Mucosa of descending colon (tissue), 3 donors: Measurements from ENCODE around the gene ZNG1F. TPM values are rescaled to one million over a fixed set of nuclear protein-coding genes. Genes with fewer than 3 reads are reported as not detected.
A peak's percentile ranks its signal among the peaks of the same experiment; 100 is the strongest.
"Not testable (repeated sequence)": the region's sequence is repeated elsewhere in the genome, so short reads cannot be mapped to it uniquely, and the experiment has no call there.

ENCODE experiments used
- ATAC-seq: fragments of 200-7000 bp; cut with Tn5 transposase; one replicate; pipeline ENCODE4 v1.9.1; 2020; ENCODE audit warnings: mild to moderate bottlenecking, moderate library complexity
- DNase-seq, 3 donors: peaks; one replicate each; pipeline ENCODE4 v3.0.0-alpha.2; 2020
- H3K36me3 ChIP-seq: fragments of 200-600 bp; one replicate; pipeline ENCODE4 v1.8.0; 2021; ENCODE audit warnings: low read depth, mild to moderate bottlenecking
- H3K4me1 ChIP-seq: fragments of 200-600 bp; one replicate; pipeline ENCODE4 v1.8.0; 2021; ENCODE audit warnings: low read depth, mild to moderate bottlenecking
- H3K4me3 ChIP-seq: fragments of 200-600 bp; one replicate; pipeline ENCODE4 v1.8.0; 2021; ENCODE audit warnings: mild to moderate bottlenecking
- H3K9me3 ChIP-seq: fragments of 200-600 bp; one replicate; pipeline ENCODE4 v1.8.0; 2021; ENCODE audit warnings: mild to moderate bottlenecking
- intact Hi-C, 2 donors: fragments of 100-400 bp; cut with DNase I in 1 of 2; cut with micrococcal nuclease in 1 of 2; formaldehyde crosslinking; loops; one replicate each; pipeline versions ENCODE4 v1.11.0 to v1.11.1; 2022; cut with DNase I, micrococcal nuclease
- long read RNA-seq, 2 donors: library from polyadenylated mRNA; unstranded; transcript quantifications; one replicate each; pipeline ENCODE4 v2.0.0, GENCODE V29; 2019 to 2021
- total RNA-seq, 3 donors: library from RNA; stranded (reverse); fragmentation: NEBNext Ultra II Directional in 2 of 3; extraction: Animal tissue kit (Norgen Biotek cat#: 25700) in 2 of 3; gene quantifications; one replicate each; pipeline versions ENCODE4 v1.2.1 to v1.2.4, GENCODE V29; 2021 to 2023
- TF ChIP-seq, protein P1 (sequence below): fragments of 200-600 bp; IDR thresholded peaks from one replicate; pipeline ENCODE4 v1.8.0; 2022; ENCODE audit warnings: antibody characterized with exemption, mild to moderate bottlenecking
- donor health status: DM: no; HTN: no; CAD: no; lungs with moderate emphysema.
- donor health status: DM: no; HTN: no; CAD: no.
- donor health status: DM: no; HTN: yes; CAD: no.

The ZNG1F gene
- total RNA-seq: 10 to 100 TPM in 2 of 3 donors, 1 to 10 TPM in 1; 7.4 to 14.2 (median 10.8) TPM
- long read RNA-seq, donor 1, partial matches to known transcripts: 9 of 15 reads
- long read RNA-seq, donor 1, other reads (novel, unspliced or antisense): 6 of 15 reads
- long read RNA-seq, donor 2, partial matches to known transcripts: 10 of 16 reads
- long read RNA-seq, donor 2, other reads (novel, unspliced or antisense): 6 of 16 reads

DNA sequence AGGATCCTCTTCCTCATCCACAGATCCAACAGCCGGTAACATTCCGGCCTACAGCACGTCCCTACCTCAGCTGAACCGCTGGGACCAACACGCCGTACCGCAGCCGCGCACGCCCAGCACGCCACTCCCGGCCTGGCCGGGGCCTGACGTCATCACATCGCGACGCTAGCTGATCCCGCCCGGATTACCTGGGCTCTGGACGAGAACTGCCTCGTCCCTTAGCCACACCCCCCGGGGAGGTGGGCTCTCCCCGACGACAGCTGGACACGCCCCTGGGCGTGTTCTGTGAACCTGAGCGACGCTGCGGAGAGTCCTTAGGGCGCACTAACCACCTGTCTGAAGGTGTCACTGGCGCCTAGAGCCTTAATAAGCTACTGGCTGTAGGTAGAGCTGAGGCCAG is at the start of gene ZNG1F:
Gene ZNG1F (minus strand): TSS at position 101 of the 400 bp plus-strand sequence. CDS start 59 bp downstream, at position 42.
- intact Hi-C loops, H3K36me3 ChIP-seq, ATAC-seq, H3K4me1 ChIP-seq, DNase-seq, H3K4me3 ChIP-seq, H3K9me3 ChIP-seq: not testable (repeated sequence)

DNA sequence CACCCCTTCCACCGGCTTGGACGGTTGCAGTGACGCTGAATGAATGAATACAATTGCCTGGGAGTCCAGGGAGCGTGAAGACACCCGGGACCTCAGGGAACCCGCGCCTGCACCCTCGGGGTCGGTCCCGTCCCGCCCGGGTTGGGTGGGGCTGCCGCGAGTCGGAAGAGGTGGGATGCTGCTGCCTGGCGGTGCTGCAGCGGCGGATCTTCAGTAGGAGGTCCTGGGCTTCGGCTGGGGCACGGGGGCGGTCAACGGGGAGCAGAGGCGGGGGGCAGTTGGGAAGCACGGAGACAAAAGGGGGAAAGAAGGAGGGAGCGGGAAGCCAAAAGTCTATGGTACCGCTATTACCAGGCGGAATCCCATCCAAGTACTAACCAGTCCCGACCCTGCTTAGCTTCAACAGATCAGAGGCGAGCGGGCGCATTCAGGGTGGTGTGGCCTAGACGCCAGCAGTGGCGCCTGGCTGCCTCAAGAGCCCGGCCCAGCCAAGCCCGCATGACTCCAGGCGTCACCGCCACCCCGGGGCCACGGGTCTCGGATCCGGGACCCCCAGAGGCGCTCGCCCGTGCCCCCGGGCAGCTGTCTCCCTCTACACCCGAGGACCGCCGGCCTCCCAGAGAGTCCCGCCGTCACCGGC is 48.1 kb upstream of the ZNG1F start:
- ATAC-seq, H3K4me1 ChIP-seq, H3K36me3 ChIP-seq, H3K4me3 ChIP-seq, intact Hi-C loops: not testable (repeated sequence)
- peaks cover 56% of the 10 kb centered on the region for H3K9me3 ChIP-seq
- peak; percentile 17 to 51 (median 36) for DNase-seq

DNA sequence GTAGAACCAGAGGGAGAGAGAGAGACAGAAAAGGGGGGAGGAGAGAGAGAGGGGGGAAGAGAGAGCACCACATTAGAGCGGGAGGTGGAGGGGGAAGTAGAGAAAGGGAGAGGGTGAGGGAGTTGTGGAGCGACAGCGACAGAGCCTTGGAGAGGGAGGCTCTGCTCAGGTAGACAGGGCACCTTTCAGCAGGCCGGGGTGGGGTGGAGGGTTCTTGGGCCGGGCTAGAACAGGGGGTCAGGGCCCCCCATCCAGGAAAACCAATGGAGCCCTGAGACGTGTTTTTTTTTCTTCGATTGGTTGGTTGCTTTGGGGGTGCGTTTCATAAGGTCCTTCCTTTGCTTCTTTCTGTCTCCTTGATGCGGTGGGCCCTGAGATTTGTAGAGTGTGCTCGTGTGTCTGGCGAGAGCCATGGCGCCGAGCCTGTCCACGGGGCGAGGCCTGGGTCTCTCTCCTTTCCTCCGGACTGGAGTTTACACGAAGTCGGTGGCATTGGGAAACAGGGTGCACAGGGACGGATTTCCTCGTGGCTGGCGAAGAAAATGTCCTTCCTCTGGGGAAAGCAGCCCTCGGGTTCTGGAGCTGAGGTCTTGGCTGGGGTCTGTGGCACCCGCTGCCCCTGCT is 47.5 kb upstream of the ZNG1F start:
- intact Hi-C loops, H3K36me3 ChIP-seq, H3K4me3 ChIP-seq, ATAC-seq, H3K4me1 ChIP-seq: not testable (repeated sequence)
- peaks cover 59% of the 10 kb centered on the region for H3K9me3 ChIP-seq
- peak in 2 of 3 donors; percentile 21 to 50 for DNase-seq

DNA sequence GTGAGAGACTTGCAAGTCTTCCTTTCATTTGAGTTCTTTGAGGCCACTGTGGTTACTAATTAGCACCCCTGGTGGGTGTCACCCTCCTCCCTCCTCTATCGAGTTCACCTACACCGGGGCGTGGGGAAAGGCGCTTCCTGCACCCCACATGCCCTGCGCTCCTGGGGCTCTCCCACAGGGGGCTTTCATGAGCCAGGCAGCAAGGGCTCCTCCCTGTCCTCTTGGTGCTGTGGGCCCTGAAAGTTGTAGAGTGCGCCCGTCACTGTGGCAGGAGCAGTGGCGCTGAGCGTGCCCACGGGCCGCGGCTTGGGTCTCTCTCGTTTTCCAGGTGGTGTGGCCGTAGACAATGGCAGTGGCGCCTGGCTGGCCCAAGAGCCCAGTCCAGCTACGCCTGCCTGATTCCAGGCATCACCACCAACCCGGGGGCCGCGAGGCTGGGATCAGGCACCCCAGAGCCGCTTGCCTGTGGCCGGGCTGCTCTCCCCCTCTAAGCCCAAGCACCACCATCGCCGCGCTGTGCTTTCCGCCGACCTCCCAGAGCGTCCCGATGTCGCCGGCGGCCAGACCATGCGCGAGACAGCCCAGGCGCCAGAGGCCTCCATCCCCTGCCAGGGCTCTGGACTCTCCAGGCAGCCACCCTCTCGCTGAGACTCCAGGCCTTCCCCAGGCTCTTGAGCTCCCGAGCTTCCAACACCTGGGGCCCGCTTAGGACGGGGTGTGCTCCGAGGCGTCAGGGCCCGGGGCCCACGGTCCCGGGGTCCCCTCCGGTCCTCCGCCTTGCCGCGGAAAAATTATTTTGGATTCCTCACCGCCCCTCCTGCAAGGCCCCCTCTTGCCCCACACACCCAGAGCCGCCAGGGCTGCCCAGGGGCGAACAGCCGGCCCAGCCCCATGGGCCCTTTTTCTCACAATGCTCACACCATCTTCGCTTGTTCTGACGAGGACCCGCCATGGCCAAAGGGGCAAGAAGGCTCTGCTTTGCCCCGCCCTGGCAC is 46.0 kb upstream of the ZNG1F start:
- H3K4me1 ChIP-seq, H3K4me3 ChIP-seq, H3K36me3 ChIP-seq, intact Hi-C loops: not testable (repeated sequence)
- DNase-seq (peak; percentile 42 to 81 (median 59)), ATAC-seq (peak; percentile 85)
- peaks cover 55% of the 10 kb centered on the region for H3K9me3 ChIP-seq

DNA sequence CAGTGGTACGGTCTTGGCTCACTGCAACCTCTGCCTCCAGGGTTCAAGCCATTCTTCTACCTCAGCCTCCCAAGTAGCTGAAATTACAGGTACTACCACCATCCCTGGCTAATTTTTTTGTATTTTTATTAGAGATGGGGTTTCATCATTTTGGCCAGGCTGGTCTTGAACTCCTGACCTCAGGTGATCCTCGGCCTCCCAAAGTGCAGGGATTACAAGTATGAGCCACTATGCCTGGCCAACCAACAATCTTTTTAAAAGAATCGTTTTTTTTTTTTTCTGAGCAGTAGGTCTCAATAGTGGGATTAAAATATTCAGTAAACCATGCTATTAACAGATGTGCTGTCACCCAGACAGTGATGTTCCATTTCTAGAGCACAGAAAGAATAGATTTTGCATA is 45.1 kb upstream of the ZNG1F start:
- H3K4me3 ChIP-seq, ATAC-seq, DNase-seq, H3K4me1 ChIP-seq, H3K36me3 ChIP-seq, intact Hi-C loops: not testable (repeated sequence)
- H3K9me3 ChIP-seq: peaks cover 54% of the 10 kb centered on the region

DNA sequence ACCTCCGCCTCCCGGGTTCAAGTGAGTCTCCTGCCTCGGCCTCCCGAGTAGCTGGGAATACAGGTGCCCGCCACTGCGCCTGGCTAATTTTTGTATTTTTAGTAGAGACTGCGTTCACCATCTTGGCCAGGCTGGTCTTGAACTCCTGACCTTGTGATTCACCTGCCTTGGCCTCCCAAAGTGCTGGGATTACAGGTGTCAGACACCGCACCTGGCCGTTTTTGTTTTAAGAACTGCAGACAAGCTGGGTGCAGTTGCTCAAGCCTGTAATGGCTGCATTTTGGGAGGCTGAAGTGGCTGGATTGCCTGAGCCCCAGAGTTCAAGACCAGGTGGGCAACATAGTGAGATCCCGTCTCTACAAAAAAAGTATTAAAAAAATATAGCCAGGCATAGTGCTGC is 43.2 kb upstream of the ZNG1F start:
- H3K36me3 ChIP-seq, intact Hi-C loops, H3K4me3 ChIP-seq, H3K4me1 ChIP-seq: not testable (repeated sequence)
- ATAC-seq (peak; percentile 24), DNase-seq (peak; percentile 7 to 52 (median 22))
- H3K9me3 ChIP-seq: peaks cover 48% of the 10 kb centered on the region

DNA sequence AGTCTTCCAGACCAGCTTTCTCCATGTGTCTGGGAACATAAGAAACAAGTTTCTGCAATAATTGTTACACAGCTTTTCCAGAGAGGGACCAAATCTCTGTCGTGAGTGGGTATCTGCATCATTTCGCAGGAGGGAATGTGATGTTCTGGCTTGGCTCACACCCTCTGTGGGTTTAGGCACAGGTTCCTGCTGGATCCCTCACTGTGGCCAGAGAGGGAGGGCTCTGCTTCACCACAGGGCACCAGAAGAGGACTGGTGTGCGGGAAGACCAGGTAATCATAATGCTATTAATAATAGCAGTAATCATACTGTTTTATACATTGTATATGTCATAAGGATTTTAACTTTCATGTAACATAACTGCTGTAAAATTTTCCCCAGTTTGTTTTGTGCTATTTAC is 41.3 kb upstream of the ZNG1F start:
- ATAC-seq, DNase-seq: not testable (repeated sequence)

DNA sequence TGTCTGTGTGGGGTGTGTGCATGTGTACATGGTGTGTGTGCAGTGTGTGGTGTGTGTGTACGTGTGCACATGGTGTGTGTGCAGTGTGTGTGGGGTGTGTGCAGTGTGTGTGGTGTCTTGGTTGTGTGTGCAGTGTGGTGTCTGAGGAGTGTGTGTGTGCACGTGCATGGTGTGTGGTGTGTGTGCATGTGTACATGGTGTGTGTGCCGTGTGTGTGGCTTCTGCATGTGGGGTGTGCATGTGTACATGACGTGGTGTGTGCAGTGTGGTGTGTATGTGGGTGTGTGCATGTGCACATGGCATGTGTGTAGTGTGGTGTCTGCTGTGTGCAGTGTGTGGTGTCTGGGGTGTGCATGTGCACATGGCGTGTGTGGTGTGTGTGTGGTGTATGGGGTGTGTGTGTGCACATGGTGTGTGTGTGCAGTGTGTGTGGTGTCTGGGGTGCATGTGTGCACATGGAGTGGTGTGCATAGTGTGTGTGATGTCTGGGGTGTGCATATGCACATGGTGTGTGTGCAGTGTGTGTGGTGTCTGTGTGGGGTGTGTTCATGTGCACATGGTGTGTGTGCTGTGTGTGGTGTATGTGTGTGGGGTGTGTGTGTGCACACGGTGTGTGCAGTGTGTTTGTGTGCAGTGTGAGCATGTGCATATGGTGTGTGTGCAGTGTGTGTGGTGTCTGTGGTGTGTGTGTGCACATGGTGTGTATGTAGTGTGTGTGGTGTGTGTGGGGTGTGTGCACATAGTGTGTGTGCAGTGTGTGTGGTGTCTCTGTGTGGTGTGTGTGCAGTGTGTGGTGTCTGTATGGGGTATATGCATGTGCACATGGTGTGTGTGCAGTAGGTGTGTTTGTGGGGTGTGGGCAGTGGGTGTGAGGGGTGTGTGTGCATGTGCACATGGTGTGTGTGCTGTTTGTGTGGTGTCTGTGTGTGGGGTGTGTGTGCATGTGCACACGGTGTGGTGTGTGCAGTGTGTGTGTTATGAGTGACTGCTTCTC is 40.6 kb upstream of the ZNG1F start:
- H3K9me3 ChIP-seq: peaks cover 30% of the 10 kb centered on the region
- TF ChIP-seq, protein P1, sequence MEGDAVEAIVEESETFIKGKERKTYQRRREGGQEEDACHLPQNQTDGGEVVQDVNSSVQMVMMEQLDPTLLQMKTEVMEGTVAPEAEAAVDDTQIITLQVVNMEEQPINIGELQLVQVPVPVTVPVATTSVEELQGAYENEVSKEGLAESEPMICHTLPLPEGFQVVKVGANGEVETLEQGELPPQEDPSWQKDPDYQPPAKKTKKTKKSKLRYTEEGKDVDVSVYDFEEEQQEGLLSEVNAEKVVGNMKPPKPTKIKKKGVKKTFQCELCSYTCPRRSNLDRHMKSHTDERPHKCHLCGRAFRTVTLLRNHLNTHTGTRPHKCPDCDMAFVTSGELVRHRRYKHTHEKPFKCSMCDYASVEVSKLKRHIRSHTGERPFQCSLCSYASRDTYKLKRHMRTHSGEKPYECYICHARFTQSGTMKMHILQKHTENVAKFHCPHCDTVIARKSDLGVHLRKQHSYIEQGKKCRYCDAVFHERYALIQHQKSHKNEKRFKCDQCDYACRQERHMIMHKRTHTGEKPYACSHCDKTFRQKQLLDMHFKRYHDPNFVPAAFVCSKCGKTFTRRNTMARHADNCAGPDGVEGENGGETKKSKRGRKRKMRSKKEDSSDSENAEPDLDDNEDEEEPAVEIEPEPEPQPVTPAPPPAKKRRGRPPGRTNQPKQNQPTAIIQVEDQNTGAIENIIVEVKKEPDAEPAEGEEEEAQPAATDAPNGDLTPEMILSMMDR: no peak
- H3K4me3 ChIP-seq: no peak overlapping the region
- no peaks in the 10 kb centered on the region for H3K36me3 ChIP-seq
- H3K4me1 ChIP-seq: no peaks in the 10 kb centered on the region
- ATAC-seq: peak; percentile 79
- intact Hi-C loops: no loop called here
- peak; percentile 4 to 62 (median 21) for DNase-seq

More for the DNA sequence above, 41.3 kb upstream of the ZNG1F start:
- intact Hi-C loops, H3K36me3 ChIP-seq, H3K4me3 ChIP-seq, H3K4me1 ChIP-seq: not testable (repeated sequence)
- peaks cover 36% of the 10 kb centered on the region for H3K9me3 ChIP-seq

DNA sequence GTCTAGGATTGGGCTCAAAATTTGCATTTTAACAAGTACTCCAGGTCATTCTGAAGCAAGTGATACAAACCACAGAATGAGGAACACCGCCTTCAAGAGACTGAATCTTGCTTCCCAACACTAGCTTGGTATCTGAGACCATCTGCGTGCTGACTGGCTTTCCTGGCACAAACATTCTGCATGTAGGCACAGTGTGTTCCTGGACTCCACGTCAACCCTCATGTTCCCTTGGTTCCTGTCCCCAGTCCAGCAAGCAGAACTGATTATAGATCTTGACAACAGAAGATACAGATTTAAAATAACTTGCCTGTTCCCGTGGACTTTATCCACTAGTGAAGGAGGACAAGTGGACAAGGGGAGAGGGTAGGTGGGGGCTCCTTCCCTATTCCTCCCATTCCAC is 30.7 kb upstream of the ZNG1F start:
- H3K4me3 ChIP-seq, DNase-seq, H3K9me3 ChIP-seq, intact Hi-C loops, ATAC-seq, H3K4me1 ChIP-seq, H3K36me3 ChIP-seq: not testable (repeated sequence)

DNA sequence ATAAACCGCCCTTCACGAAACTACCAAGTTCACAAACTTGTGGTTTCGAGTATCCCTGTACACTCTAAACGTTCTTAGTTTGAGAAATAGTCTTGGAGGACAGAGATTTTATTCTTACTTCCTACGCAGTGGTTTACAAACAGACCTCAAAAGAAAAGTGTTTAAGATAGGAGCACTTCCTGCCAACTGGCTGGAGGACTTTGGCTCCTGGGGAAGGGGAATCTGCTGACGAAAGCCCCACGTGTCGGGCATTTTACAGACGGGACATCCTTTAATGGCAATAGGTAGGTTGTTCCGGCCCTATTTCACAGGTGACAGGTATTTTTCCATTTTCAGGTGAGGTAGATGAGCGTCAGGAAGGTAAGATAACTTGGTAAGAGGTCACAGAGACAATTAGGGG is 678 bp downstream of the ZNG1F start:
- H3K9me3 ChIP-seq, H3K4me1 ChIP-seq, intact Hi-C loops, H3K36me3 ChIP-seq, H3K4me3 ChIP-seq, DNase-seq: not testable (repeated sequence)
- ATAC-seq: peak; percentile 77

DNA sequence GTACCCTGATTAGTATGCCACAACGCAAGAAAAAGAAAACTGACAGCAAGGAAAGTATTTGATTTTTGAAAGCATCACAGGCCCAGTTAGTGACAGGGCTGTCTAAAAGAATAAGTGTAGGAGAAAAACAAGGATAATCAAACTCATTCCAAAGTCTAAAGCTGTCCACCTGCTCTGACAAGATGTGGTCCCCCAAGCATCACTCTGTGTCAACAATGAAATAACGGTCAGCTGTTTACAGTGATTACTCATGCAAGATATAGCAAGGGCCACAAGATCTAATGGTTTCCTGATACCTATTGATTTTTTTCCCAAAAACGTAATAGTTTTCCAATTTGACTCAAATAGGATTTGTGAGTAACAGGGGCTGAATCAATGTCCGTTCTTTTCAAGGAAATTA is 14.1 kb downstream of the ZNG1F start:
- DNase-seq, H3K4me1 ChIP-seq, H3K9me3 ChIP-seq, H3K36me3 ChIP-seq, ATAC-seq, intact Hi-C loops, H3K4me3 ChIP-seq: not testable (repeated sequence)
